Stimulated activated CD8-positive, alpha-beta memory T cell treated with anti-CD3 and anti-CD28 coated beads, Interleukin-15, amount 100 ng/mL, for 24 hours (primary cell): Measurements from ENCODE around the gene TMEM63C.
"Not testable (repeated sequence)": the region's sequence is repeated elsewhere in the genome, so short reads cannot be mapped to it uniquely, and the experiment has no call there.

Experiments used
- DNase-seq: peaks from one replicate; pipeline ENCODE4 v3.0.0-alpha.2; 2020; ENCODE audit warnings: low read depth

Gene TMEM63C

GRCh38 chr14:77276295-77276935, 94.8 kb downstream of the TMEM63C start:
- no peak for DNase-seq

DNA sequence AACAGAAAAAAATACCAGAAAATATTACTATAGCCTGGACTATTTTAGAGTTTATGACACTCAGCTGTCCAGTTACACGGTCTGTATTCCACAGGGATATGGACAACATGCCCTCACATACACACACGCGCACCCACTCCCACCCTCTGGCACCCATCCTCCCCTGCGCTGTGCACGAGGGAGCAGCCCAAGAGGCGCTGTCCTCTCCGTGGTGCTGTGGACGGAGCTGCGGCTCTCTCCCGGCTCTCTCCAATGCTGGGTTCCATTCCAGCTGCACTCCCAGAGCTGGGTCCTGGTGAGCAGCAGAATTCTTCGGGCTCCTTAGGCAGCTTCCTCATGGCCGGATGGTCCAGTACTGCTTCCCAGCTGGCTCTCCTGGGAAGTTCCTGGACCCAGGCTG, 95.4 kb downstream of the TMEM63C start:
- no peak for DNase-seq

DNA sequence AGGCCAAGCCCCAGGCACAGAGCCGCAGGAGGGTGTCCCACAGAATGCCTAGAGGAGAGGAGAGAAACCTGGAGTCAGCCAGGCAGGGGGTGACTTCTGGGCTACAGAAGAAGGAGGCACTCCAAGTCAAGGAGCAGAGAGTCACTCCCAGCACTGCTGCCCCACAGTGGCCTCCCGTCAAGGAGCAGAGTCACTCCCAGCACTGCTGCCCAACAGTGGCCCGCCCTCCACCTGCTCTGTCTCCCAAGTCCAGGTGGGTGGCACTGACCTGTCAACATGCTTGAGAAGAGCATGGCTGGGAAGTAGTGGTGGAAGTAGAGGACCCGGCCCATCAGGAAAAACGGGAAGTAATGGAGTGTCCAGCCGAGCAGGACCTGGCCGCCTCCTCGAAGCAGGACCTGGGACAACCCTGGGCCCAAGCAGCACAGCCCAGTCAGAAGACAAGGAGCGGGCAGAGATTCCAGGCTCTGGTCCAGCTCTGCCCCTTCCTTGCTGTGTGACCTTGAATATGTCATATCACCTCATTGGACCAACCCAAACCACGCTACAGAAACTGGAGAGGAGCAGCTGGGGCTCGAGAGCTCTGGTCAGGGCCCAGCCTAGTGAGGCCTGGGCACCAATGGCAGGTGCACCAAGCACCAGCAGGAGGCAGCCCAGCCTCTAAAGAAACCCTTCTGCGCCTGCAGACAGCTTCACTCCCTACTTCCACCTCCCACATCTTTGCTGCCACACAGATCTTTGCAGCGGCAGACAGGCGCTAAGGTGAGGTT, 97.0 kb downstream of the TMEM63C start:
- no peak for DNase-seq

GRCh38 chr14:77279719-77280118, 98.1 kb downstream of the TMEM63C start:
- no peak for DNase-seq

- not testable (repeated sequence) for DNase-seq
These were observed 99.3 kb downstream of the TMEM63C start for GRCh38 chr14:77280921-77281320.

DNA sequence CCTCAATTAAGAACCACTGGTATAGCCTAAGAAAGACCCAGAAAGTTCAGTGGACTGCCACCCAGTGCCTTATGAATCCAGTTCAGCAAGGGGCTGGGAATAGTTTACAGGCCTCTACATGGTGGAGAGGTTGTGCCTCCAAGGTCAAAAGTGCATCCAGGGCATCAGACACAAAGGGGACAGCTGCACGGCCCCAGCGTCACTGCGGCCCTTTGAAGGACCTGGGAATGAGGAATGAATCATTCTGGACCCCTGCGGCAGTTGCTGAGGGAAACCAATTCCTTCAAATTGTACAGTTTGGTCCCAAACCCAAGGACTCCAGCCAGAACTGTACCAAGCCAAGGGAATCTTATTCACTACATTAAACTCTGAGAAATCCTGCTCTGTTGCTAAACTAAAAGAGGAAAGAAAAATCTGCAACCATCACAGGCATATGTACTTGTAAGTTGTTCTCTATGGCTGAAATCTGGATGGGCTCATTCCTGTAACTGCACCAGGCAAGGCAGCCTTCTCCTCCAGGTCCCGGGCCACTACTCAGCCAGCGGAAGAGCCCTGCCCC, 100.3 kb downstream of the TMEM63C start:
- no peak for DNase-seq

DNA sequence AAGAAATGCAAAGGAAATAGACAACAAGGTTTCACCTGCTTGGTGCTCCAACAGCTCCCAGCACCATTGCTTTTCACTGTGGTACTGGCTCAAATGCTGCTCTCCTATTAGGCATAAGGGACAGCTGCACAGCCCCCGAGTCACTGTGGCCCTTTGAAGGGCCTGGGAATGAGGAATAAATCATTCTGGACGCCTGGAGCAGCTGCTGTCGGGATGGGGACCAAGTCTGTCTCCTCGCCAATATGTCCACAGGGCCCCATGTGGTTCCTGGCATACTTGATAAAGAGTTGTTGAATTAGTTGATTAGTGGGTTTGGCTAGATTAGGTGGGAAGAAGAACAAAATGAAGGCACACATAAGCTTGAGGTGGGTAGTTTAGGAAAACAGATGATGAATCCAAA, 102.5 kb downstream of the TMEM63C start:
- DNase-seq, result no peak

GRCh38 chr14:77284466-77284865, 102.9 kb downstream of the TMEM63C start:
- no peak for DNase-seq

- no peak for DNase-seq
These were observed 105.0 kb downstream of the TMEM63C start for GRCh38 chr14:77286576-77286975.

GRCh38 chr14:77290705-77291104, 109.1 kb downstream of the TMEM63C start:
- no peak for DNase-seq

DNA sequence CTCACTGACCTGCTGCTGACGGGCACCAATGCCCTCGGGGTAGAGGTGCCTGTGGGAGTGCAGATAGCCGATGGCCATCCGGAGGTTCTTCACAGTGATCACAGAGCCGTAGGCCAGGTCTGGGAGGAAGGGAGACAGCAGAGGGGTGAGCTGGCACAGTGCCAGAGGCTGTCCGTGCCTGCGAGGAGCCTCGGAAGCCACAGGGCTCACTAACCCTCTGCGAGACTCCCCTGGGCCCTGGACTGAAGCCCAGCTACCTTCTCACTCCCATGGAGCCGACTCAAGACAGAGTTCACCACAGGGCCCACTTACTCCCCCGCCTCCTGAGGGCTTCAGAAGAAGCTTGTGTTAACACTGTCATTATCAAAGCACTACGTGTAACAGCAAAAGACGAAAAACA, 114.6 kb downstream of the TMEM63C start:
- no peak for DNase-seq

- DNase-seq, result no peak
These were observed 115.3 kb downstream of the TMEM63C start for GRCh38 chr14:77296906-77297305.

- no peak for DNase-seq
These were observed 118.2 kb downstream of the TMEM63C start for GRCh38 chr14:77299771-77300170.

DNA sequence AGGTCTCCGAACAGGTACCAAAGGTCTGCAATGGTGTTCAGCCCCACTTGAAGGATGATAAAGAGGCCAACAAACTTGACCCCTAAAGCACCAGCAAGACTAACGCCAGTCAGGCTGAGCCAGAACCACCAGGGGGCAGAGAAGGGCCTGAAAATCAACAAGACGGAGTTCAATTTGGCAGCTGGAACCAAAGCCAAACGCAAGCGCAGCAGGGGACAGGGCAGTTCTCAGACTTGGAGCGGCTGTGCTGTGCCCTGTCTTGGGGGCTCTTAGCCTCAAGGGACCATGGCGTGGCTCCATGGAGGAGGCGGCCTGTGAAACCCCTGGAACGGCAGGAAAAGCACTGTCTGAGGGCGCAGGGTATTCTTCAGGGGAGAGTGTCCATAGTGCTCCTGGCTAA, 119.5 kb downstream of the TMEM63C start:
- no peak for DNase-seq

- DNase-seq, result no peak
These were observed 121.3 kb downstream of the TMEM63C start for GRCh38 chr14:77302926-77303325.

DNA sequence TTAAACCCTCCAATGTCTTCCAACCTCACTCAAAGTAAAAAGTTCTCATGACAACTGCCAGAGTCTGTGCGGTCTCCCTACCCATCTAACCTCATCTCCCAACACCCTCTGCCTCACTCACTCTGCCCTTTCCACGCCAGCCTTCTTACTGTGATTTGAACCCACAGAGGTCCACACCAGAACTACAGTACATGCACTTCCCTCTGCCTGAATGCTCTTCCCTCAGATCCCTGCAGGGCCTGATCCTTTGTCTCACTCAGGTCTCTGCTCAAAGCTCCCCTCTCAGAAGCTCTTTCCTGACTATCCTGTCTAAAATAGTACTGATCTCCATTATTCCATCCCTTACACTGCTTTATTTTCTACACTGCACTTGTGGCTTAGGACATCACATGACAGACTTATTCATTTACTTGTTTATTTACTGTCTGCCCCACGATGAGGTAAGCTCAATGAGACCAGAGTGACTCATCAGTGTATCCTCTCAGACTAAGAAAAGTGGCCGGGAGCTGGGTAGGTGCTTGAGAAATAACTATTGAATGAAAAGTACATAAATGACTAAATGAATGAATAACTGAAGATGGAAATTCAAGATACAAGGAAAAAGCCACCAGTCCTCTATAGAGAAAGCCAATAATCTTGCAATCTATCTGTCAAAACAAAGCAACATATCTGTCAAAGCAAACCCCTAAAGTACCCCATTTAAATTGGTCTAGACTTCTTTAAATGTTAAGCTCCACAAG, 122.0 kb downstream of the TMEM63C start:
- DNase-seq, result no peak

- no peak for DNase-seq
These were observed 124.1 kb downstream of the TMEM63C start for GRCh38 chr14:77305696-77306095.

GRCh38 chr14:77306416-77306815, 124.8 kb downstream of the TMEM63C start:
- DNase-seq, result no peak

DNA sequence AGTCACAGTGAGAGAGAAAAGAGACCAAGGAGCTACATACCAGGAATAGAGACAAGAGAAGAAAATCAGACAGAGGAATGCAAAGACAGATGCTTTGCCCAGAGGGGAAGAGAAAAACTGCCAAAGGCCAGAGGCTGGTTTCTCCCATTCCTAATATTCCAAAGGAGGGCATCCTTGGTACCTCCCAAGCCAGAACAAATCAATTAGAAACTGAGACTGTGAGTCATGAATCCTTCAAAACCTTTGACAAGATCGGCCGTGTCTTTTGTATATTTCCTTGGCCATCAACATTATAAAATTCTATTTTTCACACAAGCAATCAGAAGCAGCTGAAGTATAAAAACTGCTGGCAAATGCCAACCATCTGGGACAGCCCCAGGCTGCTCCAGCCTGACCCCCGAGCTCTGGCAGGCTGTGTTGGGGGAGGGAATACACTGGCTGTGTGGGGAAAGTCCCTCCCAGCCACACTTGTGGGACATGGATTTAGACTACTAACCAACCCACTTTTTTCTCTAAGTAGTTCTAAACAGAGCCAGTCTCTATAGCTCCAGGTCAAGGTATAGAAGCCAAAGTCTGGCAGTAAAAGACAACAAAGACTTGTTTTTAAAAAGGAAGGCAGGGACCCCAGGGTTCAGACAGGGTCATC, 125.4 kb downstream of the TMEM63C start:
- no peak for DNase-seq
